BLaER1 (cell line): Measurements from ENCODE around the gene AQP12A.
A peak's percentile ranks its signal among the peaks of the same experiment; 100 is the strongest.

Source experiments
- H3K27ac ChIP-seq: shearing (Covaris generic); formaldehyde crosslinking; 2 replicates; pipeline ENCODE4 v1.8.1; 2022
- H3K27me3 ChIP-seq: shearing (Covaris generic); formaldehyde crosslinking; 2 replicates; pipeline ENCODE4 v1.8.1; 2022
- H3K36me3 ChIP-seq: shearing (Covaris generic); formaldehyde crosslinking; 2 replicates; pipeline ENCODE4 v1.8.1; 2022
- H3K4me1 ChIP-seq: shearing (Covaris generic); formaldehyde crosslinking; 2 replicates; pipeline ENCODE4 v1.8.1; 2022
- H3K4me2 ChIP-seq: shearing (Covaris generic); formaldehyde crosslinking; 2 replicates; pipeline ENCODE4 v1.8.1; 2022
- H3K4me3 ChIP-seq: shearing (Covaris generic); formaldehyde crosslinking; 2 replicates; pipeline ENCODE4 v1.8.1; 2022
- H3K9ac ChIP-seq: shearing (Covaris generic); formaldehyde crosslinking; 2 replicates; pipeline ENCODE4 v1.8.1; 2022
- H3K9me3 ChIP-seq: shearing (Covaris generic); formaldehyde crosslinking; 2 replicates; pipeline ENCODE4 v1.8.1; 2022
- H4K20me1 ChIP-seq: shearing (Covaris generic); formaldehyde crosslinking; 2 replicates; pipeline ENCODE4 v1.8.1; 2022
- Cebpa-rat ChIP-seq: shearing (Covaris generic); IDR thresholded peaks from 2 replicates; pipeline ENCODE4 v1.8.1; 2022

Gene AQP12A

GRCh38 chr2:240646176-240646899 is 45.3 kb upstream of the AQP12A start:
- no peak for TF ChIP-seq Cebpa-rat
- H3K4me2 ChIP-seq: no peak overlapping the region
- H3K4me1 ChIP-seq: peaks cover 26% of the 10 kb centered on the region
- peaks cover 17% of the 10 kb centered on the region for H3K9me3 ChIP-seq
- H3K36me3 ChIP-seq: no peaks in the 10 kb centered on the region
- H3K27me3 ChIP-seq: peaks cover 20% of the 10 kb centered on the region
- no peak overlapping the region for H3K9ac ChIP-seq
- no peak overlapping the region for H3K27ac ChIP-seq
- H4K20me1 ChIP-seq: no peaks in the 10 kb centered on the region
- H3K4me3 ChIP-seq: no peak overlapping the region

DNA sequence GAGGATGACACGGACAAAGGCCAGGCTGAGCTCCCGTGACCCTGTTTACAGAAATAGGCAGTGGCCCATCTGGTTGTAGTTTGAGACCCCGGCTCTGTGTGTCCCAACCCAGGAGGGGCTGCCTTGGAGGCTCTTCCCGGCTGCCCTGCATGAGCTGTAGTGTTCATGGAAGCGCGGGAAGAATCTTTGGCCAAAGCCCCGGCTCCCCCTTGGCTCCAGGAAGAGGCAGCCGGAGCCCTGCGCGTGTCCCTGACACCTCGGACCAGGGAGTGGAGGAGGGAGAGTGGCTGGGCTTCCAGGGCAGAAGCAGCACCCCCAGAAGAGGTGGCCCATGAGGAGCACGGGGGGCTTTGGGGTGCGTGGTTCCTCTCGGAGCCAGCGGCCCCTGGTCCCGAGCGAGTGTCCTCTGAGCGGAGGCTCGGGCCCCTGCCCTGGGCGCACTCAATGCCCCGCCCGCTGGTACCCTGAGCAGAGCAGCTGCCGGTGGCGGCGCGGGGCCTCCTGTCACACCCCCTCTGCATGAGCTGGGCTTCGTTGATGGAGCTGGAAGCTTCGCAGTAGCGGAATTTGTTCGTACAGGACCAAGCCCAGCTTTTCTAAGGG is 44.7 kb upstream of the AQP12A start:
- H3K4me2 ChIP-seq: no peak overlapping the region
- H3K9ac ChIP-seq: no peak overlapping the region
- no peak overlapping the region for H3K4me3 ChIP-seq
- no peaks in the 10 kb centered on the region for H3K36me3 ChIP-seq
- H3K4me1 ChIP-seq: peaks cover 26% of the 10 kb centered on the region
- H3K27ac ChIP-seq: no peak overlapping the region
- no peaks in the 10 kb centered on the region for H4K20me1 ChIP-seq
- TF ChIP-seq Cebpa-rat: no peak
- peaks cover 20% of the 10 kb centered on the region for H3K27me3 ChIP-seq
- peaks cover 13% of the 10 kb centered on the region for H3K9me3 ChIP-seq

DNA sequence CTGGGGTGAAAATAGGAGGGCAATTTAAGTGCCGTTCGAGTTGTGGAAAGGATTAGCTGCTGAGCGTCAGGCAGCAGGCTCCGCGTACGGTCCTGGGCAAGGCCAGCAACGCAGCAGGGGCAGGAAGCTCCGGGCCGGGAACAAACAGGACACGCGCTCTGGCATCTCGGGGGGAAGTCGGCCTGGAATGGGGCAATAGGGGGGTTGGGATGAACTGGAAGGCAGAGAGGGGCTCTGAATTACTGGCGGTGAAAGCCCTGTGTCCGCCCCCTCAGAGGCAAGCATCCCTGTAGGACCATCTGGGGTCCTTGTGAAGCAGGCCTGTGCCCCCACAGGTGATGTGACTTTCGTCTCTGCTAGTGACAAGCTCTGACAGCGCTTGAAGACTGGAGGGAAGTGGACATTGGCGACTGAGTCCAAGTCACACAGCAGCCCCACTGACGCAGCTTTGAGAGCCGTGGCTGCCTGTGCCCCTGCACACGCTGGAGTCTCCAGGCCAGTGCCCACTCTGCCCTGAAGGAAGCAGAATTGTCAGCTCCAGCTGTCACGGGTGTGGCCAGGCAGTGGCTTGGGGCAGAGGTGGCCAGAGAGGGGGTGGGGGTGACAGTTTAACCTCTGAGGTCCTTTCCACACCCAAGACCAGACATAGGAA is 44.0 kb upstream of the AQP12A start:
- H4K20me1 ChIP-seq: no peaks in the 10 kb centered on the region
- H3K4me3 ChIP-seq: no peak overlapping the region
- H3K27me3 ChIP-seq: peaks cover 20% of the 10 kb centered on the region
- H3K4me2 ChIP-seq: peak overlapping the region; percentile 52; the same call in 1 of the 2 replicates
- no peak for TF ChIP-seq Cebpa-rat
- H3K4me1 ChIP-seq: peaks cover 26% of the 10 kb centered on the region
- H3K27ac ChIP-seq: no peak overlapping the region
- no peak overlapping the region for H3K9ac ChIP-seq
- peaks cover 6% of the 10 kb centered on the region for H3K9me3 ChIP-seq
- H3K36me3 ChIP-seq: no peaks in the 10 kb centered on the region

- no peak for TF ChIP-seq Cebpa-rat
Measured at GRCh38 chr2:240648155-240648649, 43.5 kb upstream of the AQP12A start.

GRCh38 chr2:240648650-240649275 is 42.9 kb upstream of the AQP12A start:
- H4K20me1 ChIP-seq: no peaks in the 10 kb centered on the region
- no peak overlapping the region for H3K27ac ChIP-seq
- H3K9me3 ChIP-seq: no peaks in the 10 kb centered on the region
- H3K9ac ChIP-seq: no peak overlapping the region
- H3K27me3 ChIP-seq: peaks cover 20% of the 10 kb centered on the region
- H3K4me1 ChIP-seq: peaks cover 26% of the 10 kb centered on the region
- H3K36me3 ChIP-seq: no peaks in the 10 kb centered on the region
- no peak overlapping the region for H3K4me3 ChIP-seq
- TF ChIP-seq Cebpa-rat: no peak
- peak overlapping the region; percentile 52 for H3K4me2 ChIP-seq

More at GRCh38 chr2:240648155-240648649, 43.5 kb upstream of the AQP12A start:
- peaks cover 26% of the 10 kb centered on the region for H3K4me1 ChIP-seq
- no peaks in the 10 kb centered on the region for H3K36me3 ChIP-seq
- H3K27ac ChIP-seq: no peak overlapping the region
- H4K20me1 ChIP-seq: no peaks in the 10 kb centered on the region
- H3K4me2 ChIP-seq: peak overlapping the region; percentile 52
- peaks cover under 1% of the 10 kb centered on the region; the same call in 1 of the 2 replicates for H3K9me3 ChIP-seq
- H3K4me3 ChIP-seq: no peak overlapping the region
- H3K27me3 ChIP-seq: peaks cover 20% of the 10 kb centered on the region
- H3K9ac ChIP-seq: no peak overlapping the region

DNA sequence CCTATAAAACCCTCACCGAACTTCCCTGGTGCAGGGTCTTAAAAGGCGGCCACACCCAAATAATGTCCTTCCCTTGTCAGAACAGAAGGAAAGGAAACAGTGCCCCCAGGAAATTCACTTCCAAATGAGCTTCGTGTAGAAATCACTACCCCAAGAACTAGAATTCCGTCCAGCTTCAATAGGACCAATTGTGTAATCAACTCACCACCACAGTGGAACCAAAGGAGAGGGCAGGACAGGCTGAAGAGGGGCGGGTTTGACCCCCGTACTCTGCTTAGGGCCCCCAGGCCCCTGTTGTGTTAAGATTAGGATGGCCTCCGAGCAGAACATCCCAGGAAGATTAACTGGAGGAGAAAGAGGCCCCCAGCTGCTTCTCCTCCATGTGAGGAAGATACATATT is 42.3 kb upstream of the AQP12A start:
- Histone ChIP-seq H3K27me3 (peaks cover 20% of the 10 kb centered on the region), H3K36me3 (no peaks in the 10 kb centered on the region), H4K20me1 (no peaks in the 10 kb centered on the region), H3K9ac (no peak overlapping the region), H3K27ac (no peak overlapping the region), H3K4me1 (peaks cover 23% of the 10 kb centered on the region), H3K4me2 (no peak overlapping the region), H3K4me3 (no peak overlapping the region), H3K9me3 (no peaks in the 10 kb centered on the region)
- no peak for TF ChIP-seq Cebpa-rat

DNA sequence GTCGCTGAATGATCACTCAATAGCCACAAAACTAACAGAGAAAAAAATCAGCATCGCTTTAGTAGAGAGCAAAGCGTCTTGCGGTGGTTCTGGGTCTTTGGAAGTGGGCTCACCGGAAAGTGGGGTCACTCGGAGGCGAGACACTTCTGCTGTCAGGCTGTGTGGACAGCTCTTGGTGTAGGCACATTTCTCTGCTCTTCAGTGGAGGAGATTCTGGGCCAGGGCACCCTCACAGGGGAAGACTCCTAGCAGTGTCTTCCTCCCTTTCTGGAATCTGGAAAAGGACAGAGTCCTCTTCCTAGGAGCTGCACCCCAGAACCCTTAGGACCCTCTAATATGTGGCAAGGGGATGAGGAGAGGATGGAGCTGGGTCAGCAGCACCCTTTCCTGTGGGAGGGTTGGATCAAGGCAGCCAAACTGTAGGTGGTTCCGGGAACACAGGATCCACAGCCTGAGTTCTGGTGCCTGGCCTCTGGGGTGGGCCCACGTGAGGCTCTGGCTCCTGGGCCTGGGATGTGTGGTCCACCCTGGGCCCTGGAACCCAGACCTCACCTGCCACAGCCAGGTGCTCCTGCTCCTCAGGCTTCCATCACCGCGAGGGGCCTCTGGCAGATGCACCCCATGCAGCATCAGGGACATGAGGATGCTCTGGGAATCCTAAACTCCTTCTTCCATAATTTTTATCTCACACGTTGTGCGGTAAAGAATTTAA is 41.3 kb upstream of the AQP12A start:
- H3K9me3 ChIP-seq: no peaks in the 10 kb centered on the region
- H3K4me2 ChIP-seq: no peak overlapping the region
- peaks cover 18% of the 10 kb centered on the region for H3K4me1 ChIP-seq
- H3K27ac ChIP-seq: no peak overlapping the region
- H3K4me3 ChIP-seq: no peak overlapping the region
- no peak overlapping the region for H3K9ac ChIP-seq
- H4K20me1 ChIP-seq: no peaks in the 10 kb centered on the region
- peaks cover 20% of the 10 kb centered on the region for H3K27me3 ChIP-seq
- TF ChIP-seq Cebpa-rat: no peak
- H3K36me3 ChIP-seq: no peaks in the 10 kb centered on the region

- Histone ChIP-seq H3K4me1 (peaks cover 23% of the 10 kb centered on the region), H3K4me2 (no peak overlapping the region), H4K20me1 (no peaks in the 10 kb centered on the region), H3K27ac (no peak overlapping the region), H3K27me3 (peaks cover 20% of the 10 kb centered on the region), H3K9ac (no peak overlapping the region), H3K9me3 (no peaks in the 10 kb centered on the region), H3K4me3 (no peak overlapping the region), H3K36me3 (no peaks in the 10 kb centered on the region)
- TF ChIP-seq Cebpa-rat: no peak
Measured at GRCh38 chr2:240651185-240651584, 40.5 kb upstream of the AQP12A start.
